Measurements from ENCODE around the gene S100A2.
"Not testable (repeated sequence)": the region's sequence is repeated elsewhere in the genome, so short reads cannot be mapped to it uniquely, and the experiment has no call there.

The S100A2 gene

DNA sequence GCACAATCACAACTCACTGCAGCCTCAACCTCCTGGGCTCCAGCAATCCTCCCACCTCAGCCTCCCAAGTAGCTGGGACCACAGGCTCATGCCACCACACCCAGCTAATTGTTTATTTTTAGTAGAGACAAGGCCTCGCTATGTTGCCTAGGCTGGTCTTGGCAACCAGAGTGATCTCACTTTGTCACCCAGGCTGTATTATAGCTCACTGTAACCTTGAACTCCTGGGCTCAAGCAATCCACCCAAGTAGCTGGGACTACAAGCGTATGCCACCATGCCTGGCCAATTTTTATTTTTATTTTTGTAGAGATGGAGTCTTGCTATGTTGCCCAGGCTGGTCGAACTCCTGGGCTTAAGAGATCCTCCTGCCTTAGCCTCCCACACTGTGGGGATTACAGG lies 3.6 kb downstream of the S100A2 start:
- not testable (repeated sequence) for FAIRE-seq

- no peak for FAIRE-seq
Measured at GRCh38 chr1:153561466-153561985, 4.1 kb downstream of the S100A2 start.

DNA sequence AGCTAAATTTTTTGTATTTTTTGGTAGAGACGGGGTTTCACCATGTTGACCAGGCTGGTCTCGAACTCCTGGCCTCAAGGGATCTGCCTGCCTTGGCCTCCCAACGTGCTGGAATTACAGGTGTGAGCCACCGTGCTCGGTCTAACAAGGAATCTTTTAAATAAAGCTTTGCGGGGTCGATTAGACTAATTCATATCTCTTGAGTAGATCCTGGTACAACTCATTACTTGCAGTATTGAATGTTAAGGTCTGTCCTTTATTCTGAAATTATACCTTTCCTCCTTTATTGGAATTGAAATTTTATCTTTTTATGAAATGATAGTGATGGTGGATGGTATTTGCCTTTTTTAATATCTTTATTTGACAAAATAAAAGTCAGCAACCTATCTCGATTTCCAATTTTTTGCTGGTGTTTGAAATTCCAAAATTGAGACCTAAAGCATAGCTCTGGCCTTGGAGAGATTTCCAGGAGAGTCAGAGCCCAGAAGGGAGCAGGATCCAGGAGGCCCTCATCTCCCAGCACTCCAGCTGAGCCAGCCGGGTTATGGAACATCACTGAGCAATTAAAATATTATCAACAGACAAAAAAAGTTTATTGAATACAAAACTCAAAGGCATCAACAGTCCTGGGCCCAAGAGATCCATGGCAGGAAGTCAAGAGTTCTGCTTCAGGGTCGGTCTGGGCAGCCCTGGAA lies 4.7 kb downstream of the S100A2 start:
- FAIRE-seq, result no peak

GRCh38 chr1:153560241-153560640 lies 5.4 kb downstream of the S100A2 start:
- FAIRE-seq, result no peak

DNA sequence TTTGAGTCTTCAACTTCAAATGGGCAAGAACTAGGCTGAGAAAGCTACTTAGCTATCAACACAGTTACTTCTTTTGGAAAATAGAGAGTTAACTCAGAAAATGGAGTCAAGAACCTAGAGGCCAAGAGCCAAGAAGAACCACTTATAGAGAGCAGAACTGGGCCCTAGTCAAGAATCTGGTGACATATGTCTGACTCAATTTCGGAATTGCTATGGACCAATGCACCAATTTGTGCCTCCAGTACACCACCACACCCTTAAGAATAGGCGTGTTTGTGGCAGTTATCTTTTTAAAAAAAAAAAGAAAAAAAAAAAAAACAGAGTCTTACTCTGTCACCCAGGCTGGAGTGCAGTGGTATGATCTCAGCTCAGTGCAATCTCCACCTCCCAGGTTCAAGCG lies 7.8 kb downstream of the S100A2 start:
- no peak for FAIRE-seq

GRCh38 chr1:153556348-153556747 lies 9.3 kb downstream of the S100A2 start:
- no peak for FAIRE-seq

DNA sequence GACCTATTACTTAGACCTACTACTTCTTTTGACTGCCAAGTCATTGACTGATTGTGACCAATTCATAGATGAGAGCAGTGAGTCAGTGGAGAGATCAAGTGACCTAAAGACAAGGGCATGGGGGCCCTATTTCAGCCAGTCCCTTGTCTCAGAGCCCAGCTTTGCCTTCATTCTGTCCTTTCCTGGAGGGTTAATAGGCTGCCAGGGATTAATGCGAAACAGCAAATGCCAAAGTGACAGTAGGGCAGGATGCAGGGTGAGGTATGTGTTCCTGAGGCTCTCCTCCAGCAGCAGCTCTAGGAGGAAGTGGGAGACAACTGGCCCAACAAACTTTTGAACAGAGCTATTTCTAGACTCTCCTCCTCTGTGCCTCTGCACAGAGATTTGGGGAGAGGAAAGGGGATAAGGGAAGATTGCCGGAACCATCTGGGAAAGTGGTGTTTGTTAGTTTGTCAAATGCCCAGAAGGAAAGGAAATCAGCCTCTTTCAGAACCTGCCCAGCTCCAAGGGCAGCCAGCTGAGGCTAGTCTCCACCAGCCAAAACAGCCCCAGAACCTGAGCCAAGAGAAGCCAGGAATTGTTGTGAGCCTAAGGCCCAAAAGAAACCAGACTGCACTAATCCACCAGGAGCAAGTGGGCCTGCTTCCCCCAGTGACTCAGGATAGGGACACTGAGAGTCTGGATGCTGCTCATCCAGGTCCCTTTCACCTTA lies 11.7 kb downstream of the S100A2 start:
- FAIRE-seq, result no peak

GRCh38 chr1:153553096-153553495 lies 12.5 kb downstream of the S100A2 start:
- no peak for FAIRE-seq

GRCh38 chr1:153552335-153552734 lies 13.3 kb downstream of the S100A2 start:
- no peak for FAIRE-seq

- no peak for FAIRE-seq
Measured at GRCh38 chr1:153550827-153551500, 14.7 kb downstream of the S100A2 start.

DNA sequence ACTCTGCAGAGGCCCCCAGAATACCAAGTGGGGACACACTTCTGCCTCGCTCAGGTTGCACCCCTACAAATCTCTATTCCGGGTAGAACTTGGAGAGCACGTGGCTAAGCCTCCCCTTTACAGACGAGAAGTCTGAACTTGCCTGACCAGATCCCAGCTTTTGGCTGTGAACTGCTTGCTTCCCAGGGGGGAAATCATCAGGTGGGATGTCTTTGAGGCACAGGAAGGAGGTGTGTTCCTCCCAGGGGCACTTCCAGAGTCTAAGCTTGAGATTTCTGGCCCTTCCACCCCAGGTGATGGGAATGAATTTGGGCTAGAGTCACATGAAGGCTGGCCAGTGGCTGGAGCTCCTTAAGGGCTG lies 15.3 kb downstream of the S100A2 start:
- FAIRE-seq, result no peak

DNA sequence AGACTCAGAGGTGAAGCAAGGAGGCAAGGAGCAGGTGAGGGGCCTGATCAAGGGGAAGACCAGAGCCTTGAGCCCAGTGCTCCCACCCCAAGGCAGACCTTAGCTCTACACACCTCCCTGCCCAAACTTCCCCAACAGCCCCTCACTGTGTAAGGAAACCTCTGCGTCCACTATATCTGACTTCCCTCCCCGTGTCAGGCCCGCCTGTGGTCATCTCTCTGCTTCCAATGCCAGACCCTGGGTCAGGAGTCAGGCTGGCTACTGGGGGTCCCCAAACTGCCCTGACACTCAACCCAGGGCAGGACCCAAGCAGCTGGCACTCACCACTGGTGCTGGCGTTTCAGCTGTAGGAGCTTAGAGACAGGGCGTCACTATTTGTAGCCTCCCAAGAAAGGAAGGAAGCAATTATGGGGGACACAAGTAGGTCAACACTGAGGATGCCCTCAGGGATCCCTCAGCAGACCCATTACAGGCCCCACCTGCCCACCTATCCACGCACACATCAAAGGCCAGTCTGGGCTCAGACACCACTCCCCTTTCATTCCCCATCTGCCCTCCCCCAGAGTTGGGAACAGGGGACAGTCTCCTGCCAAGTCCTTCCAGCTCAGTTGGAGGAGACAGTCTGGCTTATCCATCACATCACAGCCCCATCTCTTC lies 15.8 kb downstream of the S100A2 start:
- FAIRE-seq, result no peak

- no peak for FAIRE-seq
Measured at GRCh38 chr1:153548722-153549688, 16.6 kb downstream of the S100A2 start, which contains the start of gene S100A3. Gene S100A3, minus strand, starts transcription at chr1:153549258. Its CDS starts 773 bp downstream, at chr1:153548485.

DNA sequence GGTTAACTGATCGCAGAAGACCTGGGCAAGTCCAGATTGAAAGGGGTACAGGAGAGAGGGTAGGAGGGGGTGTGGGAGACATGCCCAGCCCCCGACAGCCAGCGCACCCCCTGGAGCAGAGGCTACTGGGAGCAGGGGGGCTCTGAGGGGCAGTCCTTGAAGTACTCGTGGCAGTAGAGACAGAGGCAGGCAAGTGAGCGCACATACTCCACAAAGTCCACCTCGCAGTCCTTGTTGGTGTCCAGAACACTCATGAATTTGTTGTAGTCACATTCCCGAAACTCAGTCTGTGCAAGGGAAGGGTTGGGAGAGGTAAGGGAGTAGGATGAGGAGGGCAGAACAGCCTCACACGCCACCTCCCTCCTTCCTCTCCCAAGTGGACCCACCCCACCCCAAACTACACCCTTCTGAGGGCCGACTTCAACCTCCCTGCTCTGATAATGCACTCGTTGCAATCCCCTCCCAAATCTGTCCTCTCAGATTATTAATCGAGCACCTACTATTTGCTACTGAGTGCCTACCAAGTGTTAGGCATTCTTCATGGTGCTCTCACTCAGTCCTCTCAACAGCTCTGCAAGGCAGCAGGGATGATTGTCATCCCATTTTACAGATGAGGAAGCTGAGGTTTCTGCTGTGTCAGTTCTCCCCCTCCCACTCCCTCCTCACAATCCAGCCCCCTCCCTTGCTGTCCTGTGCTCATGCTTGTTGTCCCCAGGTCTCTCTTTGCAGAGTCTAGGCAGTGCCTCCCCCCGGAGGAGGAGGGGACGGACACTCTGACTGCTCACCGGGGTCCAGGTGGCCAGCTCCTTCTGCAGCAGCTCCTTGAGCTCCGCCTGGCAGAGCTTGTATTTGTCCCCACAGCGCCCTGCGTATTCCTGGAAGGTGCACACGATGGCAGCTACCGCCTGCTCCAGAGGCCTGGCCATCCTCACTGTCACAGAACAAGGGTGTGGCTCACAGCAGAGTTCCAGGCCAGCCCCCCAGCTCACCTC lies 17.8 kb downstream of the S100A2 start:
- FAIRE-seq, result no peak

DNA sequence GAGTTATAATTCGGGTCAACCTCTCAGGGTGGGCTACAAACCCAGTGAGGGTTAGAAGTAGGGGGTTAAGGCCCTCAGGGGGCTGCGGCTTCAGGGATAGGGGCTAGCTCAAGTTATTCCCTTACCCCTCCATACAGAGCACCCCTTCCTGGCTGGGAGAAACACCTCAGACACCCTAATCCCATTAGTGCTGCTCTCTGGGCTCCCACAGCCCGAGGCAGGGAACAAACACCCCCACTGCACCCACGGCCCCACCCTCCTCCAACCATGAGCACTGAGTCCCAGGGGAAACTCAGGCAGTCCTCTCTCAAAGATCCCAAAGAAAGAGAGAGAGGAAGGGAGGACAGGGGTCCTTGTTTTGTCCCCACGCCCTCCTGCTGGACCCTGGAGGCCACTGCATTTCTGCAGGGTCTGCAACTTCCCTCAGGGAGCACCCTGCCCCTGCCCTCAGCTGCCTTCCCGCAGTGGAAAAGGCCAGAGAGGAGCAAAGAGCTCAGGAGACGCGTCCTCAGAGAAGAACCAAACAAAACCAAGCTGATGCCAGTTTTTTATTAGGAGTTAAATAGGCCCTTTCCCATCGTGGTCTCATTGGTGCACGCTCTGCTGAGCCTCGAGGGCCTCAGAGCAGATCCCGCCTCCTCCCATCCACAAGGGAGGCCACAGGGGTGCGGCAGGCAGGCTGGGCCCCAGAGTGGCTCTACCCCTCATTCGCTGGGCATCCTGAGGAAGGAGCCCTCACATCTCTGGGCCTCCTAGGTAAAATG lies 18.7 kb downstream of the S100A2 start:
- no peak for FAIRE-seq

- FAIRE-seq, result no peak
Measured at GRCh38 chr1:153546371-153546770, 19.3 kb downstream of the S100A2 start.

DNA sequence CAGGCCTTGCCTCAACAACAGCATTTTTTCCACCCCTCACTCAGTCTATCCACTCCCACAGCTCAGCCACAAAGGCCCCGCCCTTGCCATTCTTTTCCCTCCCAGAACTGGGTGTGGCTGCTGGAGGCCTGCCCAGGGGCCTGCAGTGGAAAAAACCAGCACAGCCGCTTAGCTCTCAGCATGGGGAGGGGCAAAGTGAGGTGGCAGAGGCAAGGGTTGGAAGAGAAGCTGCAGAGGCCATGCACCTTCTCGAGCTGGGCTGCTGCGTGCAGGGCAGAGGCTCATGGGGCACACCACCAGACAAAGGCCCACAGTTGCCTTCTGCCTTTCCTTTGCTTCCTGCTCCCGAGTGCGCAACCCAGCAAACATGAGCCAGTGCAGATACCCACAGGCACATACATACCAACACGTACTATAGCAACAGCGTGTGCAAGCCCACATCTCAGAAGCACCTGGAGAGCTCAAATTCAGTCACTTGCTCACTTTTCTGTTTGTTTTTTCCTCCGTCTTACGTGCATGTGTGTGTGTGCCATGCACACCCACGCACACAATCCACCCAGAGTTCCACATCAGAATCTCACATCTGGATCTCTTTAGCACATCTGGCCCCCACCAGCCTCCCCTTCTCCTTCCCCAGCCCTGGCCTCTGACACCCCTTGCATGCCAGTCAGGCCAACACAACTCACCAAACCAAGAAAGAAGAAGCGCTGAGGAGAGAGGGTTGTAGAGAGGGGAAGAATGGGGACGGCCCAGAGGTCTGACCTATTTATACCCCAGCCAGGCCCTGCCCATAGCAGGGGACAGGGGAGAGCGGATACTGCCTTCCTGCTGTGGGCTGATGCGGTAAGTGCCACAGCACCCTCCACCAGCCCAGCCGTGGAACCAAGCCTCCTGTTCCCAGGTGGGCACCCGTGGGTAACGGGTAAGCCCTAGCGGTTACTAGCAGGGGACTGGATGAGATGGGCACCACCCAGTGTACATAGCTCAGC lies 20.3 kb downstream of the S100A2 start, which contains the start of gene S100A4:
S100A4 (minus strand) TSS at position 740 of the 989 bp plus-strand sequence. CDS start 1,012 bp downstream, outside the sequence.
- no peak for FAIRE-seq

DNA sequence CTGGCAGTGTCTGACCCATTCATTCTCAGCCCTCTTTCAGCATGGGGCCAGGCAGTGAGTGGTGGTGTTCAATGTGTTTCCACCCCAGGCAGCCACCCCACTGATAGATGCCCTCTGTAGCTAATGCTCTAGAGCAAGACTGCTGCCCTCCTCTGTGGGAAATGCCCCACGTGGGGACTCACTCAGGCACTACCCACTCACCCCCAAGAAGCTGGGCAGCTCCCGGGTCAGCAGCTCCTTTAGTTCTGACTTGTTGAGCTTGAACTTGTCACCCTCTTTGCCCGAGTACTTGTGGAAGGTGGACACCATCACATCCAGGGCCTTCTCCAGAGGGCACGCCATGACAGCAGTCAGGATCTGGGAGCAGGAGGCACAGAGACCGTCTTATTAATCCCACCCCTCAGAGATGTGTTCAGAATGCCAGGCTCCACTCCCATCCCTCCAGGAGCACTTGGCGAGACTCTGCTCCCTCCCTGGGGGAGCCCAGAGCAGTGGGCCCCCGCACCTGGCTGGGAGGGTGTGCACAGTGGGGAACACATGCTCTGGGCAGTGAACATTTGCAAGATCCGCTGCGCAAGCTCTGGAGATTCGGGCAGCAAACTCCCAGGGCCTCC lies 21.1 kb downstream of the S100A2 start:
- no peak for FAIRE-seq
